ENCODE data around the gene EEF2K. TPM values are rescaled to one million over a fixed set of nuclear protein-coding genes. Genes with fewer than 3 reads are reported as not detected.
A peak's percentile ranks its signal among the peaks of the same experiment; 100 is the strongest.

EEF2K gene
- total and polyA plus RNA-seq, 2 of the 13 experiments (the other 11 are each of a cell fraction or from before 2014, with no cell fraction given): 22.0 to 23.8 TPM

DNA sequence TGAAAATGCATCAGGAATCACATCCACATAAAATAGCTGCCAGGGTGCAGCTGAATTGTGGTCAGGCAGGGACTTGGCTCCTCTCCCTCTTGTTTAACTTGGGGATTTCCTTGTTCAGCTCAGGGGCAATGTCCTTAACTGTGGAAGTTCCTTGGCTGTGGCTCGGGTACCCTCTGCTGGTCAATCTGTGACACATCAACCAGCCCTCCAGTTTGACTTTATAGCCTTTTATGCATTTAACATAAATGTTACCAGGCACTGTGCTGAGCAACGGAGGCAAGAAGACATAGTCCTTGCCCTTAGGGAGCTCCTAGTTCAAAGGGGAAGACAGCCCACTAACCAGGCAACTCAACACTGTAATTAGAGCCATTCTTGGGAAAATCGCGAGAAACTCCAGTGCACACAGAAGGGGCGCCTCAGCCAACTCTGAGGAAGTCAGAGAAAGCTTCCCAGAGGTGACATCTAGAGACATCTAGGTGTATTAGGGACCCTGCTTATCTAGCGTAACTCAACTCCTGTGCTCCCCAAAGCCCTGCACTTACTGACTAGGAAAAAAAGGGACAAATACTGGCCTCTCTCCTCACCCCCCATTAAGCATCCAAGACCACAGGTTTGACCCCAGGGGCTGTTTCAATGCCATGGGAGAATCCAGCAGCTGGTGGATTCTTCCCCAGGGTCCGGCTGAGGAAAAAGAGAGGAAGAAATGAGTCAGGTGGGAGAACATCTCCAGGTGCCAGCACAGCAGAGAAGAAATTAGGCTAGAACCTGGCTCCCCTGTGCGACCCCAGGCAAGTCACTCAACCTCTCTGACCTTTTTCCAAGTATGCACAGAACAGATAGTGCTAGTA, 17.3 kb upstream of the EEF2K start (continued):
- TF ChIP-seq MIXL1 (CRISPR knock-in tag; IDR thresholded peaks at IDR 0.05): peak; percentile 86
- no peak for TF ChIP-seq KAT7 (CRISPR knock-in tag; IDR thresholded peaks at IDR 0.05; ENCODE audit: borderline replicate concordance)
- TF ChIP-seq NFIB (CRISPR knock-in tag; IDR thresholded peaks at IDR 0.05; ENCODE audit: borderline replicate concordance): no peak
- no peak for TF ChIP-seq ZNF274 (CRISPR knock-in tag; IDR thresholded peaks at IDR 0.05)
- no peak for TF ChIP-seq GLI4 (CRISPR knock-in tag; IDR thresholded peaks at IDR 0.05; ENCODE audit: borderline replicate concordance)
- no peak for TF ChIP-seq CCDC6 (CRISPR knock-in tag; IDR thresholded peaks at IDR 0.05)
- no peak for TF ChIP-seq RAD51 (IDR thresholded peaks at IDR 0.05; ENCODE audit: borderline replicate concordance)
- TF ChIP-seq, protein P1, sequence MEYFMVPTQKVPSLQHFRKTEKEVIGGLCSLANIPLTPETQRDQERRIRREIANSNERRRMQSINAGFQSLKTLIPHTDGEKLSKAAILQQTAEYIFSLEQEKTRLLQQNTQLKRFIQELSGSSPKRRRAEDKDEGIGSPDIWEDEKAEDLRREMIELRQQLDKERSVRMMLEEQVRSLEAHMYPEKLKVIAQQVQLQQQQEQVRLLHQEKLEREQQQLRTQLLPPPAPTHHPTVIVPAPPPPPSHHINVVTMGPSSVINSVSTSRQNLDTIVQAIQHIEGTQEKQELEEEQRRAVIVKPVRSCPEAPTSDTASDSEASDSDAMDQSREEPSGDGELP (IDR thresholded peaks at IDR 0.05; ENCODE audit: borderline replicate concordance, low read depth): no peak
- TF ChIP-seq, protein P2, sequence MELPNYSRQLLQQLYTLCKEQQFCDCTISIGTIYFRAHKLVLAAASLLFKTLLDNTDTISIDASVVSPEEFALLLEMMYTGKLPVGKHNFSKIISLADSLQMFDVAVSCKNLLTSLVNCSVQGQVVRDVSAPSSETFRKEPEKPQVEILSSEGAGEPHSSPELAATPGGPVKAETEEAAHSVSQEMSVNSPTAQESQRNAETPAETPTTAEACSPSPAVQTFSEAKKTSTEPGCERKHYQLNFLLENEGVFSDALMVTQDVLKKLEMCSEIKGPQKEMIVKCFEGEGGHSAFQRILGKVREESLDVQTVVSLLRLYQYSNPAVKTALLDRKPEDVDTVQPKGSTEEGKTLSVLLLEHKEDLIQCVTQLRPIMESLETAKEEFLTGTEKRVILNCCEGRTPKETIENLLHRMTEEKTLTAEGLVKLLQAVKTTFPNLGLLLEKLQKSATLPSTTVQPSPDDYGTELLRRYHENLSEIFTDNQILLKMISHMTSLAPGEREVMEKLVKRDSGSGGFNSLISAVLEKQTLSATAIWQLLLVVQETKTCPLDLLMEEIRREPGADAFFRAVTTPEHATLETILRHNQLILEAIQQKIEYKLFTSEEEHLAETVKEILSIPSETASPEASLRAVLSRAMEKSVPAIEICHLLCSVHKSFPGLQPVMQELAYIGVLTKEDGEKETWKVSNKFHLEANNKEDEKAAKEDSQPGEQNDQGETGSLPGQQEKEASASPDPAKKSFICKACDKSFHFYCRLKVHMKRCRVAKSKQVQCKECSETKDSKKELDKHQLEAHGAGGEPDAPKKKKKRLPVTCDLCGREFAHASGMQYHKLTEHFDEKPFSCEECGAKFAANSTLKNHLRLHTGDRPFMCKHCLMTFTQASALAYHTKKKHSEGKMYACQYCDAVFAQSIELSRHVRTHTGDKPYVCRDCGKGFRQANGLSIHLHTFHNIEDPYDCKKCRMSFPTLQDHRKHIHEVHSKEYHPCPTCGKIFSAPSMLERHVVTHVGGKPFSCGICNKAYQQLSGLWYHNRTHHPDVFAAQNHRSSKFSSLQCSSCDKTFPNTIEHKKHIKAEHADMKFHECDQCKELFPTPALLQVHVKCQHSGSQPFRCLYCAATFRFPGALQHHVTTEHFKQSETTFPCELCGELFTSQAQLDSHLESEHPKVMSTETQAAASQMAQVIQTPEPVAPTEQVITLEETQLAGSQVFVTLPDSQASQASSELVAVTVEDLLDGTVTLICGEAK (IDR thresholded peaks at IDR 0.05): no peak
- TF ChIP-seq, protein P2 (CRISPR knock-in tag; IDR thresholded peaks at IDR 0.05): no peak; the same call in 1 of the 2 replicates
- TF ChIP-seq ZNF468 (CRISPR knock-in tag; IDR thresholded peaks at IDR 0.05): peak; percentile 71; the same call in 1 of the 2 replicates
- no peak for TF ChIP-seq ZNF607 (CRISPR knock-in tag; IDR thresholded peaks at IDR 0.05; ENCODE audit: borderline replicate concordance)
- TF ChIP-seq, protein P3, sequence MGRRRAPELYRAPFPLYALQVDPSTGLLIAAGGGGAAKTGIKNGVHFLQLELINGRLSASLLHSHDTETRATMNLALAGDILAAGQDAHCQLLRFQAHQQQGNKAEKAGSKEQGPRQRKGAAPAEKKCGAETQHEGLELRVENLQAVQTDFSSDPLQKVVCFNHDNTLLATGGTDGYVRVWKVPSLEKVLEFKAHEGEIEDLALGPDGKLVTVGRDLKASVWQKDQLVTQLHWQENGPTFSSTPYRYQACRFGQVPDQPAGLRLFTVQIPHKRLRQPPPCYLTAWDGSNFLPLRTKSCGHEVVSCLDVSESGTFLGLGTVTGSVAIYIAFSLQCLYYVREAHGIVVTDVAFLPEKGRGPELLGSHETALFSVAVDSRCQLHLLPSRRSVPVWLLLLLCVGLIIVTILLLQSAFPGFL (CRISPR knock-in tag; IDR thresholded peaks at IDR 0.05): no peak
- no peak for TF ChIP-seq CEBPG (CRISPR knock-in tag; IDR thresholded peaks at IDR 0.05)
- no peak for TF ChIP-seq ZNF772 (CRISPR knock-in tag; IDR thresholded peaks at IDR 0.05)
- TF ChIP-seq ZNF44 (CRISPR knock-in tag; IDR thresholded peaks at IDR 0.05): no peak
- no peak for TF ChIP-seq CBX2 (IDR thresholded peaks at IDR 0.05; ENCODE audit: low read depth, low read length)
- no peak for TF ChIP-seq CBX2 (CRISPR knock-in tag; IDR thresholded peaks at IDR 0.05; ENCODE audit: low read depth)
- TF ChIP-seq ZNF720 (CRISPR knock-in tag; IDR thresholded peaks at IDR 0.05): no peak

Measured in HepG2 (cell line).